Tibial nerve (tissue), 4 donors: ENCODE measurements around the gene GNG7.

ENCODE experiments used
- CTCF ChIP-seq, 5 experiments: fragments of 200-600 bp in 3 of 5; fragments of 450-650 bp in 2 of 5; sonication (generic) in 3 of 5; IDR thresholded peaks; one replicate each; pipeline ENCODE4 v1.5.1; 2016 to 2019; ENCODE audit warnings: antibody characterized with exemption in 5 of 5, mild to moderate bottlenecking in 3 of 5, moderate library complexity in 2 of 5
- EP300 ChIP-seq, 2 donors: sonication (generic); formaldehyde crosslinking; IDR thresholded peaks; one replicate each; pipeline ENCODE4 v1.6.1; 2017; ENCODE audit warnings: antibody characterized with exemption in 2 of 2, mild to moderate bottlenecking in 1 of 2

- no peak for TF ChIP-seq CTCF (IDR thresholded peaks at IDR 0.05)
- no peak for TF ChIP-seq EP300 (IDR thresholded peaks at IDR 0.05)
Observed at GRCh38 chr19:2729943-2730818, 27.7 kb upstream of the GNG7 start.
